Measurements from ENCODE around the gene HOMER3.
"Not testable (repeated sequence)": the region's sequence is repeated elsewhere in the genome, so short reads cannot be mapped to it uniquely, and the experiment has no call there.

The HOMER3 gene

GRCh38 chr19:18922228-18922985 lies 18.6 kb downstream of the HOMER3 start:
- FAIRE-seq (no peak), DNase-seq (ENCODE audit: insufficient read length, low spot score) (no peak)
- TF ChIP-seq POLR2A (IDR thresholded peaks at IDR 0.05; ENCODE audit: low read depth, low read length), result no peak

GRCh38 chr19:18921593-18921992 lies 19.4 kb downstream of the HOMER3 start:
- no peak for DNase-seq (ENCODE audit: insufficient read length, low spot score)
- no peak for FAIRE-seq

GRCh38 chr19:18920400-18920799 lies 20.6 kb downstream of the HOMER3 start:
- DNase-seq (ENCODE audit: insufficient read length, low spot score) (no peak), FAIRE-seq (no peak)
- no peak for TF ChIP-seq POLR2A (IDR thresholded peaks at IDR 0.05; ENCODE audit: low read depth, low read length)

More at GRCh38 chr19:18921593-18921992, 19.4 kb downstream of the HOMER3 start:
- TF ChIP-seq POLR2A (IDR thresholded peaks at IDR 0.05; ENCODE audit: low read depth, low read length), result no peak

- TF ChIP-seq POLR2A (IDR thresholded peaks at IDR 0.05; ENCODE audit: low read depth, low read length), result no peak
- DNase-seq (ENCODE audit: insufficient read length, low spot score) (no peak), FAIRE-seq (no peak)
Observed at GRCh38 chr19:18919900-18920214, 21.2 kb downstream of the HOMER3 start.

- TF ChIP-seq POLR2A (IDR thresholded peaks at IDR 0.05; ENCODE audit: low read depth, low read length), result peak; percentile 69
- peak; percentile 66 for FAIRE-seq
Observed at GRCh38 chr19:18919086-18919899, 21.7 kb downstream of the HOMER3 start, which contains the start of the genes COPE and DDX49. Gene COPE, minus strand, starts transcription at chr19:18919387. Its CDS starts 39 bp downstream, at chr19:18919348. Gene DDX49, plus strand, starts transcription at chr19:18919715. Its CDS starts 27 bp downstream, at chr19:18919742.

GRCh38 chr19:18917593-18917992 lies 23.4 kb downstream of the HOMER3 start:
- not testable (repeated sequence) for DNase-seq (ENCODE audit: insufficient read length, low spot score); FAIRE-seq

More at GRCh38 chr19:18919086-18919899, 21.7 kb downstream of the HOMER3 start, which contains the start of the genes COPE and DDX49:
- peak; percentile 98 for DNase-seq (ENCODE audit: insufficient read length, low spot score)

- no peak for TF ChIP-seq POLR2A (IDR thresholded peaks at IDR 0.05; ENCODE audit: low read depth, low read length)
- DNase-seq (ENCODE audit: insufficient read length, low spot score) (no peak), FAIRE-seq (no peak)
Observed at GRCh38 chr19:18915639-18916038, 25.4 kb downstream of the HOMER3 start.

- no peak for DNase-seq (ENCODE audit: insufficient read length, low spot score)
- TF ChIP-seq POLR2A (IDR thresholded peaks at IDR 0.05; ENCODE audit: low read depth, low read length), result no peak
- FAIRE-seq, result no peak
Observed at GRCh38 chr19:18913466-18913865, 27.6 kb downstream of the HOMER3 start.

GRCh38 chr19:18912933-18913332 lies 28.1 kb downstream of the HOMER3 start:
- FAIRE-seq, result no peak
- DNase-seq (ENCODE audit: insufficient read length, low spot score), result no peak
- no peak for TF ChIP-seq POLR2A (IDR thresholded peaks at IDR 0.05; ENCODE audit: low read depth, low read length)

GRCh38 chr19:18910801-18911436 lies 30.1 kb downstream of the HOMER3 start:
- no peak for DNase-seq (ENCODE audit: insufficient read length, low spot score)
- FAIRE-seq, result no peak
- no peak for TF ChIP-seq POLR2A (IDR thresholded peaks at IDR 0.05; ENCODE audit: low read depth, low read length)

GRCh38 chr19:18910010-18910409 lies 31.0 kb downstream of the HOMER3 start:
- FAIRE-seq, result no peak
- no peak for DNase-seq (ENCODE audit: insufficient read length, low spot score)
- TF ChIP-seq POLR2A (IDR thresholded peaks at IDR 0.05; ENCODE audit: low read depth, low read length), result no peak

GRCh38 chr19:18908917-18909619 lies 31.9 kb downstream of the HOMER3 start:
- no peak for DNase-seq (ENCODE audit: insufficient read length, low spot score)
- TF ChIP-seq POLR2A (IDR thresholded peaks at IDR 0.05; ENCODE audit: low read depth, low read length), result no peak
- no peak for FAIRE-seq
